A549 (cell line): ENCODE data around the gene PTPRF. TPM values are rescaled to one million over a fixed set of nuclear protein-coding genes. Genes with fewer than 3 reads are reported as not detected.

Source experiments
- ATAC-seq, 2 experiments: fragments of 200-7000 bp in 1 of 2; fragments of >200 bp in 1 of 2; cut with Nextera tagmentation in 1 of 2; cut with Tn5 transposase in 1 of 2; 3 replicates each; pipeline versions ENCODE4 v1.8.0 to v1.9.1; 2018 to 2020; ENCODE audit warnings: mild to moderate bottlenecking in 1 of 2, moderate library complexity in 1 of 2
- CTCF ChIA-PET: fragments of 300-600 bp; sonication (Branson Sonifier 250); formaldehyde crosslinking; extraction: SDS; loops from one replicate; lab custom pipeline; 2021; ENCODE audit warnings: antibody characterized with exemption, inconsistent platforms; lab: Yijun Ruan, JAX
- POLR2A ChIA-PET: fragments of 350-600 bp; formaldehyde crosslinking; extraction: SDS; loops from one replicate; lab custom pipeline; 2021; ENCODE audit warnings: antibody characterized with exemption, inconsistent platforms; lab: Yijun Ruan, JAX
- DNase-seq, 2 experiments: peaks; one replicate each; pipeline versions ENCODE4 v3.0.0 to v3.0.0-alpha.2; 2011 to 2016; ENCODE audit warnings: low read depth in 1 of 2, low spot score in 1 of 2
- FAIRE-seq: peaks from 2 replicates; lab custom pipeline; 2011; peaks lifted over from hg19 to GRCh38; lab: Jason Lieb, UNC
- H3K27ac ChIP-seq, 2 experiments: fragments of >200 bp; sonication (Bioruptor Twin); formaldehyde crosslinking; 3 replicates each; pipeline ENCODE4 v1.5.1; 2016 to 2017
- H3K4me1 ChIP-seq: fragments of >200 bp; sonication (Bioruptor Twin); formaldehyde crosslinking; 3 replicates; pipeline ENCODE4 v1.6.1; 2016
- H3K4me2 ChIP-seq: fragments of >200 bp; sonication (Bioruptor Twin); formaldehyde crosslinking; 3 replicates; pipeline ENCODE4 v1.6.1; 2016
- H3K4me3 ChIP-seq: fragments of >200 bp; sonication (Bioruptor Twin); formaldehyde crosslinking; 3 replicates; pipeline ENCODE4 v1.5.1; 2016
- H3K9me3 ChIP-seq: fragments of >200 bp; sonication (Bioruptor Twin); formaldehyde crosslinking; 3 replicates; pipeline ENCODE4 v1.6.1; 2016
- CHD2 ChIP-seq: fragments of 150-350 bp; IDR thresholded peaks from 2 replicates; pipeline ENCODE4 v1.6.1; 2014; ENCODE audit warnings: low read length; ENCODE audit not compliant: partially characterized antibody
- ELK1 ChIP-seq: fragments of 150-350 bp; IDR thresholded peaks from 2 replicates; pipeline ENCODE4 v1.6.1; 2014; ENCODE audit warnings: low read depth, mild to moderate bottlenecking, low read length
- ESRRA ChIP-seq: fragments of 150-350 bp; IDR thresholded peaks from 2 replicates; pipeline ENCODE4 v1.6.1; 2014; ENCODE audit warnings: mild to moderate bottlenecking, low read length, borderline replicate concordance
- GATA3 ChIP-seq: IDR thresholded peaks from 2 replicates; pipeline ENCODE4 v1.6.1; 2012; ENCODE audit warnings: borderline replicate concordance
- HDAC2 ChIP-seq: fragments of 200-600 bp; sonication (generic); IDR thresholded peaks from 2 replicates; pipeline ENCODE4 v1.6.1; 2016
- HEYL ChIP-seq: fragments of 250-450 bp; sonication (Bioruptor Pico); IDR thresholded peaks from 2 replicates; pipeline ENCODE4 v1.8.0; 2021; ENCODE audit warnings: mild to moderate bottlenecking, moderate library complexity
- JUN ChIP-seq, 2 experiments: fragments of >200 bp; sonication (Bioruptor Twin); formaldehyde crosslinking; IDR thresholded peaks; 2 replicates in 1 of 2; 3 replicates in 1 of 2; pipeline ENCODE4 v1.6.1; 2016 to 2017
- JUNB ChIP-seq: fragments of >200 bp; sonication (Bioruptor Twin); formaldehyde crosslinking; IDR thresholded peaks from 2 replicates; pipeline ENCODE4 v1.6.1; 2016
- NFE2L2 ChIP-seq: fragments of 150-350 bp; conservative IDR thresholded peaks from 2 replicates; pipeline ENCODE4 v1.6.1; 2014; ENCODE audit warnings: low read length
- NPAS2 ChIP-seq: fragments of 250-450 bp; sonication (Bioruptor Pico); IDR thresholded peaks from 2 replicates; pipeline ENCODE4 v1.8.0; 2022; ENCODE audit warnings: mild to moderate bottlenecking, moderate library complexity, borderline replicate concordance
- PHF8 ChIP-seq: fragments of 200-600 bp; sonication (generic); IDR thresholded peaks from 2 replicates; pipeline ENCODE4 v1.6.1; 2016; ENCODE audit warnings: low read depth, mild to moderate bottlenecking, antibody characterized with exemption, moderate library complexity, borderline replicate concordance
- RAD21 ChIP-seq, 2 experiments: fragments of >200 bp in 1 of 2; sonication (Bioruptor Twin) in 1 of 2; formaldehyde crosslinking in 1 of 2; IDR thresholded peaks in 1 of 2; conservative IDR thresholded peaks in 1 of 2; 2 replicates in 1 of 2; 3 replicates in 1 of 2; pipeline ENCODE4 v1.6.1; 2012 to 2018; ENCODE audit warnings: inconsistent platforms in 1 of 2
- RCOR1 ChIP-seq: fragments of 150-350 bp; IDR thresholded peaks from 2 replicates; pipeline ENCODE4 v1.6.1; 2014; ENCODE audit warnings: antibody characterized with exemption, low read length, low read depth
- TFCP2L1 ChIP-seq: fragments of 250-450 bp; sonication (Bioruptor Pico); IDR thresholded peaks from 2 replicates; pipeline ENCODE4 v1.5.0; 2021; ENCODE audit warnings: mild to moderate bottlenecking
- ZNF302 ChIP-seq: fragments of 250-450 bp; sonication (Bioruptor Pico); IDR thresholded peaks from 2 replicates; pipeline ENCODE4 v1.9.0; 2021; ENCODE audit warnings: inconsistent platforms, mild to moderate bottlenecking, moderate library complexity
- WGBS: methylation state at CpG from one replicate; pipeline ENCODE4 v1.1.6; 2017; ENCODE audit errors: missing lambda C conversion rate; 5-methylcytosine and 5-hydroxymethylcytosine counted together
- polyA plus RNA-seq, 4 experiments: library from polyadenylated mRNA; depleted of rRNA in 3 of 4; stranded (reverse); fragments of >200 nt; fragmentation: RNase III in 1 of 4; extraction: RNeasy Plus Mini Kit Qiagen cat#74134 plus additional on column Dnase treatment in 1 of 4; gene quantifications; 2 replicates in 3 of 4; 3 replicates in 1 of 4; pipeline ENCODE4 v1.2.3, GENCODE V29; 2011 to 2017

Gene PTPRF
- polyA plus RNA-seq, 2 of the 4 experiments (the other 2 are of a cell fraction): 68.5 to 96.5 TPM

DNA sequence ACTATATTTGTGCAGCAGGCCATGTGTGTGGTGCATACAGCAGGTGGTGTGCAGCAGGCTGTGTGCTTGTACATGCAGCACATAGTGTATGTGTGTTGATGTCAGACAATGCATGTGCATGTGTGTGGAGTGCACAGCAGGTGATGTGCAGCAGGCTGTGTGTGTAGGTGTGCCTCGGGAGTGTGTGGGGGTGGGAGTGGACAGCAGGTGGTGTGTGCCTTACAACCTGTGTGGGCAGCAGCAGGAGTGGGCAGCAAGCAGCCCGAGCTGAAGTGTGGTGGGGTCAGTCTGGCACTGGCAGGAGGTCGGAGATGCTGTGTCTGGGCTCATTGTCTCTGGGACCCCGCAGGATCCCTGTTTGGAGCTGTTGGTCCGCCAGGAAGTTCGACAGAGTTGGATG lies 29.6 kb downstream of the PTPRF start:
- WGBS: 88% methylated on average over 1 of the region's 6 CpGs
- CTCF ChIA-PET: interaction anchor here (1.8 kb wide), 1 partner anchor 91 kb away, joined by 3 read pairs; no protein-coding TSS in a partner anchor
- POLR2A ChIA-PET: no interaction called here

DNA sequence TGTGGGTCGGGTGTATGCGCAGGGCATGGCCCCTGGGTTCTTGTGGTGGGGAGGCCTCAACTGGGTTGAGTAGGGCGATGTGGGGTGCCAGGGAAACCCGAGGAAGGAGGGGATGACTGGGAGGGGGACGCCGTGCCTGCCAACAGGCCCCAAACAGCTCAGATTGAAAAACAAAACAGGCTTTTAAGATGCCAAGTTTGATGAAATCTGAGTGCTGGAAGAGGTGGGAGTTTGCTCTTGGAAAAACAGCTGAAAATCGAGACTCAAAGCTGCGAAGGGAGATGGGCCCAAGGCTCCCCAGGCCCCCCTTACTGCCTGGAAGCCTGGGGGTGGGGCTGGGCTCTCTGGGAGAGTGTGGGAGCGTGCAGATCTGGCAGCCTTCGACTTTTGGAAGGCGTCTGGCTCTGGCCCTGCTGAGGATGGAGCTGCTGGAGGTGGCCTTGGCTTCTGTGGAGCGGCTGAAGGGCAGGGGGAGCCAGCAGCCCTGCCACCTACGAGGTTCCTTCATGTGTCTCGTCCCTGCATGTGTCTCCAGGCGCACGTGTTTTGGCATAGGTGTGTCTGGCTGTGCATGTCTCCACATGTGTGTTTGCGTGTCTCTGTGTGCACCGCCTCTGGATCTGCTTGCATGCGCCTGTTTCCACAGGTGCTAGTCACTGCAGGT lies 33.3 kb downstream of the PTPRF start:
- POLR2A ChIA-PET: no interaction called here
- DNase-seq: no peak
- Histone ChIP-seq H3K4me3 (no peak overlapping the region), H3K4me2 (no peak overlapping the region), H3K9me3 (no peaks in the 10 kb centered on the region), H3K4me1 (no peaks in the 10 kb centered on the region), H3K27ac (peak overlapping the region in 1 of 2 experiments; percentile 28; a peak in 1 of 6 replicates)
- no peak for TF ChIP-seq PHF8
- no peak for TF ChIP-seq JUN (IDR thresholded peaks at IDR 0.05)
- TF ChIP-seq RAD21 (conservative IDR thresholded peaks at IDR 0.05 in 1 of 2, IDR thresholded peaks at IDR 0.05 in 1 of 2): no peak
- no peak for TF ChIP-seq RCOR1
- no peak for TF ChIP-seq HEYL
- no peak for TF ChIP-seq CHD2
- TF ChIP-seq TFCP2L1 (CRISPR knock-in tag): no peak
- no peak for TF ChIP-seq ELK1
- no peak for TF ChIP-seq HDAC2
- no peak for TF ChIP-seq ESRRA
- WGBS: 79% methylated on average over 17 of the region's 19 CpGs
- ATAC-seq: peak in 1 of 2 experiments; percentile 16; a peak in 2 of 6 replicates
- FAIRE-seq: no peak
- CTCF ChIA-PET: no interaction called here

More for the DNA sequence above, 29.6 kb downstream of the PTPRF start:
- Histone ChIP-seq H3K27ac (no peak overlapping the region), H3K4me2 (no peak overlapping the region)
- FAIRE-seq (no peak), DNase-seq (no peak)
- TF ChIP-seq ZNF302 (no peak), JUNB (no peak), NFE2L2 (no peak), HEYL (no peak), CHD2 (no peak), ESRRA (no peak), ELK1 (no peak), GATA3 (no peak)
- TF ChIP-seq, all 56 proteins: peak for 0
- no peak for ATAC-seq
- H3K4me3 ChIP-seq: no peak overlapping the region
- peaks cover 9% of the 10 kb centered on the region for H3K4me1 ChIP-seq
- H3K9me3 ChIP-seq: no peaks in the 10 kb centered on the region

- no peak overlapping the region for H3K27ac ChIP-seq
- no peak overlapping the region for H3K4me2 ChIP-seq
- 0 out of 6 replicates have a peak, but pooled peaks of 1 of the 2 experiments have one; percentile 19 for ATAC-seq
- TF ChIP-seq RAD21 (conservative IDR thresholded peaks at IDR 0.05 in 1 of 2, IDR thresholded peaks at IDR 0.05 in 1 of 2) (no peak), NPAS2 (CRISPR knock-in tag) (no peak)
- CTCF ChIA-PET: interaction anchor here (0.8 to 0.9 kb wide), 2 partner anchors 9 to 27 kb away, joined by 3 to 4 read pairs; no protein-coding TSS in a partner anchor
- no peaks in the 10 kb centered on the region for H3K9me3 ChIP-seq
- DNase-seq: no peak
- FAIRE-seq: no peak
- POLR2A ChIA-PET: no interaction called here
- WGBS: 68% methylated on average over 17 of the region's 19 CpGs
- H3K4me1 ChIP-seq: no peaks in the 10 kb centered on the region
- no peak overlapping the region for H3K4me3 ChIP-seq
Observed at GRCh38 chr1:43564551-43565348, 34.1 kb downstream of the PTPRF start.
